H1 (cell line): ENCODE data around the gene KRTAP10-3. TPM values are rescaled to one million over a fixed set of nuclear protein-coding genes. Genes with fewer than 3 reads are reported as not detected.

ENCODE experiments used
- CTCF ChIA-PET: fragments of 300-600 bp; sonication (Branson Sonifier 250); formaldehyde crosslinking; loops from one replicate; lab custom pipeline; 2021; ENCODE audit not compliant: partially characterized antibody; lab: Charles Lee
- POLR2A ChIA-PET: fragments of 300-600 bp; sonication (Branson Sonifier 250); formaldehyde crosslinking; loops from one replicate; lab custom pipeline; 2021; ENCODE audit warnings: inconsistent platforms; ENCODE audit not compliant: partially characterized antibody; lab: Charles Lee
- DNase-seq, 2 experiments: peaks; one replicate each; pipeline versions ENCODE4 v3.0.0 to v3.0.0-alpha.2; 2010 to 2022; ENCODE audit warnings: low spot score in 2 of 2, low read depth in 1 of 2, mixed read lengths in 1 of 2
- FAIRE-seq: peaks from 2 replicates; lab custom pipeline; 2011; peaks lifted over from hg19 to GRCh38; lab: Jason Lieb, UNC
- H2AFZ ChIP-seq: 2 replicates; pipeline ENCODE4 v1.8.1; 2012; ENCODE audit warnings: low read length, inconsistent platforms
- H2AK5ac ChIP-seq: 2 replicates; pipeline ENCODE4 v1.6.1; 2013; ENCODE audit warnings: low read depth, low read length
- H2BK120ac ChIP-seq: replicated peaks from 2 replicates; pipeline ENCODE3; 2013; ENCODE audit warnings: low read depth, low read length, inconsistent platforms
- H2BK12ac ChIP-seq: 2 replicates; pipeline ENCODE4 v1.6.1; 2013; ENCODE audit warnings: low read depth, low read length
- H2BK15ac ChIP-seq: 2 replicates; pipeline ENCODE4 v1.6.1; 2013; ENCODE audit warnings: low read length
- H2BK20ac ChIP-seq: 2 replicates; pipeline ENCODE4 v1.6.1; 2013; ENCODE audit warnings: low read length
- H2BK5ac ChIP-seq: 2 replicates; pipeline ENCODE4 v1.6.1; 2013; ENCODE audit warnings: low read depth, low read length
- H3K14ac ChIP-seq: 2 replicates; pipeline ENCODE4 v1.6.1; 2013; ENCODE audit warnings: inconsistent platforms; ENCODE audit not compliant: insufficient read length
- H3K18ac ChIP-seq: 2 replicates; pipeline ENCODE4 v1.6.1; 2013; ENCODE audit warnings: low read length; ENCODE audit errors: extremely low read depth
- H3K23ac ChIP-seq: 2 replicates; pipeline ENCODE4 v1.6.1; 2013; ENCODE audit warnings: inconsistent platforms; ENCODE audit not compliant: insufficient read length
- H3K23me2 ChIP-seq: 2 replicates; pipeline ENCODE4 v1.6.1; 2013; ENCODE audit warnings: low read depth, low read length
- H3K27ac ChIP-seq: 2 replicates; pipeline ENCODE4 v1.6.1; 2011; ENCODE audit warnings: low read depth, low read length, inconsistent platforms
- H3K27me3 ChIP-seq, 4 experiments: replicated peaks in 1 of 4; 1 replicate in 1 of 4; 2 replicates in 3 of 4; pipeline versions ENCODE4 v1.6.1 to v1.8.1; 2011 to 2013; ENCODE audit warnings: low read length in 3 of 4, mild to moderate bottlenecking in 3 of 4, inconsistent platforms in 2 of 4, mixed read lengths in 2 of 4, moderate library complexity in 1 of 4; ENCODE audit not compliant: control insufficient read depth in 3 of 4, insufficient read depth in 3 of 4; ENCODE audit errors: extremely low read depth in 1 of 4
- H3K36me3 ChIP-seq, 4 experiments: 2 replicates each; pipeline versions ENCODE4 v1.6.1 to v1.8.1; 2011 to 2013; ENCODE audit warnings: mild to moderate bottlenecking in 4 of 4, low read length in 3 of 4, moderate library complexity in 2 of 4, control low read depth in 1 of 4, inconsistent platforms in 1 of 4; ENCODE audit not compliant: insufficient read depth in 4 of 4, control insufficient read depth in 2 of 4
- H3K4ac ChIP-seq: replicated peaks from 2 replicates; pipeline ENCODE3; 2013; ENCODE audit warnings: low read length, low read depth, mixed read lengths, inconsistent platforms; ENCODE audit not compliant: insufficient read length
- H3K4me1 ChIP-seq, 4 experiments: replicated peaks in 1 of 4; 1 replicate in 1 of 4; 2 replicates in 3 of 4; pipeline versions ENCODE4 v1.6.1 to v1.8.1; 2011 to 2013; ENCODE audit warnings: low read length in 3 of 4, inconsistent platforms in 2 of 4, mixed read lengths in 1 of 4; ENCODE audit not compliant: insufficient read depth in 4 of 4, control insufficient read depth in 3 of 4
- H3K4me2 ChIP-seq, 2 experiments: 2 replicates each; pipeline versions ENCODE4 v1.6.1 to v1.8.1; 2011 to 2013; ENCODE audit warnings: low read depth in 2 of 2, low read length in 2 of 2, control low read depth in 1 of 2, inconsistent platforms in 1 of 2, mild to moderate bottlenecking in 1 of 2; ENCODE audit not compliant: insufficient read depth in 1 of 2
- H3K4me3 ChIP-seq, 4 experiments: fragments of 200-600, 300-600 bp in 1 of 4; sonication (generic), shearing (Covaris generic), sonication (Bioruptor Twin) in 1 of 4; 2 replicates each; pipeline versions ENCODE4 v1.5.1 to v1.8.1; 2011 to 2016; ENCODE audit warnings: low read length in 4 of 4, low read depth in 3 of 4, control low read depth in 2 of 4, inconsistent platforms in 2 of 4, mild to moderate bottlenecking in 2 of 4, mixed read lengths in 1 of 4, moderate library complexity in 1 of 4; ENCODE audit not compliant: insufficient read depth in 2 of 4; ENCODE audit errors: extremely low read depth in 1 of 4
- H3K56ac ChIP-seq: replicated peaks from 2 replicates; pipeline ENCODE3; 2013; ENCODE audit warnings: low read depth, mild to moderate bottlenecking, mixed read lengths, low read length, inconsistent platforms; ENCODE audit not compliant: insufficient read length
- H3K79me1 ChIP-seq: 2 replicates; pipeline ENCODE4 v1.6.1; 2013; ENCODE audit warnings: low read depth, low read length, control low read depth
- H3K79me2 ChIP-seq, 2 experiments: 2 replicates each; pipeline versions ENCODE4 v1.6.1 to v1.8.1; 2012 to 2013; ENCODE audit warnings: low read length in 2 of 2, mild to moderate bottlenecking in 2 of 2, inconsistent platforms in 1 of 2; ENCODE audit not compliant: insufficient read depth in 2 of 2, control insufficient read depth in 1 of 2
- H3K9ac ChIP-seq, 4 experiments: replicated peaks in 1 of 4; 1 replicate in 1 of 4; 2 replicates in 3 of 4; pipeline versions ENCODE4 v1.6.1 to v1.8.1; 2011 to 2013; ENCODE audit warnings: low read depth in 3 of 4, low read length in 3 of 4, control low read depth in 2 of 4, mild to moderate bottlenecking in 2 of 4, moderate library complexity in 2 of 4, inconsistent platforms in 1 of 4; ENCODE audit errors: extremely low read depth in 1 of 4
- H3K9me3 ChIP-seq, 2 experiments: 2 replicates each; pipeline versions ENCODE4 v1.6.1 to v1.8.1; 2012 to 2013; ENCODE audit warnings: mild to moderate bottlenecking in 2 of 2, moderate library complexity in 2 of 2, control low read depth in 1 of 2, inconsistent platforms in 1 of 2, low read depth in 1 of 2, low read length in 1 of 2, mixed read lengths in 1 of 2; ENCODE audit not compliant: insufficient read depth in 2 of 2
- H4K20me1 ChIP-seq, 2 experiments: replicated peaks in 1 of 2; 2 replicates each; pipeline versions ENCODE3 to v1.8.1; 2011 to 2013; ENCODE audit warnings: inconsistent platforms in 2 of 2, low read length in 2 of 2, mild to moderate bottlenecking in 1 of 2; ENCODE audit not compliant: insufficient read depth in 2 of 2, control insufficient read depth in 1 of 2
- H4K5ac ChIP-seq: 2 replicates; pipeline ENCODE4 v1.6.1; 2013; ENCODE audit warnings: low read length, low read depth, mixed read lengths, inconsistent platforms; ENCODE audit not compliant: insufficient read length
- H4K8ac ChIP-seq: 2 replicates; pipeline ENCODE4 v1.8.0; 2013; ENCODE audit warnings: mild to moderate bottlenecking, moderate library complexity, low read length, inconsistent platforms; ENCODE audit not compliant: insufficient read depth; ENCODE audit errors: extremely low read depth
- H4K91ac ChIP-seq: replicated peaks from 2 replicates; pipeline ENCODE3; 2013; ENCODE audit warnings: low read length, mixed read lengths, inconsistent platforms; ENCODE audit not compliant: insufficient read length
- RXRA ChIP-seq: IDR thresholded peaks from 2 replicates; pipeline ENCODE4 v1.6.1; 2011; ENCODE audit warnings: low read depth, mild to moderate bottlenecking, low read length, moderate library complexity; ENCODE audit not compliant: insufficient read depth
- TAF7 ChIP-seq: optimal IDR thresholded peaks from 2 replicates; pipeline ENCODE3; 2011; ENCODE audit warnings: low read depth, mild to moderate bottlenecking, inconsistent platforms, low read length, moderate library complexity, borderline replicate concordance
- WGBS, 2 experiments: shearing (Covaris generic) in 1 of 2; methylation state at CpG; one replicate each; pipeline versions ENCODE4 v1.1.6 to v1.1.7; 2013 to 2015; ENCODE audit warnings: low lambda C conversion rate in 2 of 2, mixed read lengths in 2 of 2, inconsistent platforms in 1 of 2, low coverage in 1 of 2, missing lambda C conversion rate in 1 of 2; ENCODE audit not compliant: insufficient replicate concordance in 2 of 2, insufficient coverage in 1 of 2, insufficient read length in 1 of 2; ENCODE audit errors: extremely low coverage in 1 of 2, missing lambda C conversion rate in 1 of 2; 5-methylcytosine and 5-hydroxymethylcytosine counted together
- polyA plus RNA-seq, 7 experiments: library from polyadenylated mRNA; depleted of rRNA in 3 of 7; stranded (reverse) in 5 of 7; unstranded in 2 of 7; fragments of >200 nt in 5 of 7; fragments of 200-250 nt in 2 of 7; gene quantifications; 1 replicate in 5 of 7; 2 replicates in 1 of 7; 4 replicates in 1 of 7; pipeline versions ENCODE4 v1.2.1 to v1.2.3, GENCODE V29; 2011 to 2013; ENCODE audit warnings: missing spikeins in 2 of 7, mixed read lengths in 2 of 7
- total RNA-seq: library from RNA; stranded (reverse); fragmentation: NEBNext Ultra II Directional; extraction: Animal tissue kit (Norgen Biotek cat#: 25700); gene quantifications from 2 replicates; pipeline ENCODE4 v1.2.1, GENCODE V29; 2021

Gene KRTAP10-3
- total and polyA plus RNA-seq, 2 of the 8 experiments (the other 6 are each of a cell fraction or from before 2014, with no cell fraction given): not detected

DNA sequence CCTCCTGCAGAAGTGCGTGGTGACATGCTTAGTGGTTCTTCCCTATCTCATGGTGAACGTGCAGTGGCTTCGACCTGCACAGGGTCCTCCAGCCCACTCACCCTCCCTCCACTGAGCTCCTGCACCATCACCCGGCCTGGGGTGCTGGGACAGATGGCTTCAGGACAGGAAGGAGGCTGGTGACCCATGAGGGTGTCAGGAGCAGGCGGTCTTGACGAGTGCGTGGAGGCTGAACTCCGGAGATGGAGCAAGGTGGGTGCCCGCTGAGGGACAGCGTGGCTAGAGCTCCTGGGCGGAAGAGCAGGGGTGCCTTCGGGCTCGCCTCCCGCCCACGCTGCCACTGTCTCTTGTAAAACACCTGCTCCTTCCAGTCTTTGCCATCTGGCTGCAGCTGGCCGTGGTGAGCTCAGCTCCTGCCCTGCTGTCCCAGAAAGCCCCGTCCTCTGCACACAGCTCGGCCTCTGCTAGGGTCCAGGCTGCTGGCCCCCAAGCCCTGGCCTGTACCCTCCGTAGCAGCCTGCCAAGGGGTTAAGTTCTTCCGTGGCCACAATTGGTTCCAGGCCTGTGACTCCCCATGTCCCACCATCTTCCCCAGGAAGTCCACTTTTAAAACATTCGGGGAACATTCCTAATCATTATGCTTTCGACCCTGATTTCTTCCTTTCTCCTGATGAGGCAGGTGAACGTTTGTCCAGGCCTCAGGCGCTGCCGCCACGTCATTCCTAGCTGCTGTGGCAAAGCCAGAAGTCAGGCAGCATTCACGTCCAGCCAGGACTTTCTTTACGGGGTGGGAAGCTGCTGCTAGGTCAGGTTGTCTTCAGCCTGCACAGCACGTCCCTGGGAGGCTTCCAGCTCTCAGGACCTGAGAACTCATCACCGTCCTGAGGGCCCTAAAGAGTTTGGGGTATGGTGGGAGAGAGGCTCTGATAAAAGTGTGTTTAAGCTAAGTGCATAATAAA, 26.7 kb downstream of the KRTAP10-3 start:
- Histone ChIP-seq H2BK12ac (0 out of 2 replicates have a peak overlapping the region, but pooled peaks have one; percentile 39), H3K23ac (no peak overlapping the region)
- no peak for TF ChIP-seq RXRA
- no peak for TF ChIP-seq TAF7
- TF ChIP-seq, all 59 proteins: peak for 0
- no peak for DNase-seq
- peaks cover 4% of the 10 kb centered on the region; the same call in 1 of the 2 replicates for H3K23me2 ChIP-seq
- H3K56ac ChIP-seq: no peak overlapping the region
- H4K5ac ChIP-seq: no peak overlapping the region
- no peaks in the 10 kb centered on the region for H3K9me3 ChIP-seq
- H3K18ac ChIP-seq: no peak overlapping the region
- FAIRE-seq: no peak
- no peaks in the 10 kb centered on the region for H3K79me2 ChIP-seq
- WGBS, 2 experiments: 93% methylated on average over 29 of the region's 30 CpGs; no CpG with 5 or more reads in 1 of the 2 experiments
- no peaks in the 10 kb centered on the region for H3K36me3 ChIP-seq
- H4K91ac ChIP-seq: no peak overlapping the region
- H3K4me1 ChIP-seq: peaks cover 0 to 3% (median 0%) of the 10 kb centered on the region in 4 experiments; a peak in 1 of 7 replicates
- no peak overlapping the region; the same call in 1 of the 2 replicates for H4K8ac ChIP-seq
- no peak overlapping the region for H2AFZ ChIP-seq
- H2BK20ac ChIP-seq: no peak overlapping the region
- no peak overlapping the region for H2BK15ac ChIP-seq
- H3K4ac ChIP-seq: no peak overlapping the region
- no peaks in the 10 kb centered on the region for H3K79me1 ChIP-seq
- peaks cover 0 to 2% of the 10 kb centered on the region in 2 experiments for H4K20me1 ChIP-seq
- no peak overlapping the region for H2BK120ac ChIP-seq
- peak overlapping the region; percentile 44; the same call in 1 of the 2 replicates for H2BK5ac ChIP-seq
- peak overlapping the region; percentile 48; the same call in 1 of the 2 replicates for H2AK5ac ChIP-seq
- H3K9ac ChIP-seq: no peak overlapping the region
- ChIA-PET POLR2A (interaction anchor here (0.8 to 1.9 kb wide), 4 partner anchors 11 to 16 kb away, joined by 3 to 6 read pairs (median 3); no protein-coding TSS in a partner anchor), CTCF (interaction anchor here (0.7 to 1.7 kb wide), 8 partner anchors 11 to 252 kb away, joined by 3 to 10 read pairs (median 4); no protein-coding TSS in a partner anchor)
- H3K27ac ChIP-seq: no peak overlapping the region
- H3K4me2 ChIP-seq: no peak overlapping the region
- no peaks in the 10 kb centered on the region for H3K27me3 ChIP-seq
- H3K4me3 ChIP-seq: no peak overlapping the region
- H3K14ac ChIP-seq: no peak overlapping the region
